Neural cell (in vitro differentiated cells): ENCODE measurements around the gene MYOM1. TPM values are rescaled to one million over a fixed set of nuclear protein-coding genes. Genes with fewer than 3 reads are reported as not detected.

Experiments used
- H2AFZ ChIP-seq: fragments of 200-600, 300-800 bp; sonication (generic), shearing (Covaris generic); 2 replicates; pipeline ENCODE4 v1.6.0; 2014; ENCODE audit warnings: low read depth, mild to moderate bottlenecking, antibody characterized with exemption, low read length, moderate library complexity
- H3F3A ChIP-seq: fragments of 200-600 bp; shearing (Covaris generic); 2 replicates; pipeline ENCODE4 v1.6.1; 2016; ENCODE audit warnings: mild to moderate bottlenecking, moderate library complexity, mixed read lengths, antibody characterized with exemption, low read length; ENCODE audit not compliant: insufficient read depth, poor library complexity, severe bottlenecking
- H3K27ac ChIP-seq: fragments of 200-600, 300-800 bp; sonication (generic), shearing (Covaris generic); 2 replicates; pipeline ENCODE4 v1.5.1; 2014; ENCODE audit warnings: mild to moderate bottlenecking, low read length, moderate library complexity
- H3K27me3 ChIP-seq: fragments of 300-800, 200-600 bp; sonication (generic), shearing (Covaris generic); 2 replicates; pipeline ENCODE4 v1.6.0; 2014; ENCODE audit warnings: mild to moderate bottlenecking, low read depth, low read length, moderate library complexity; ENCODE audit not compliant: insufficient read depth
- H3K36me3 ChIP-seq: fragments of 300-800, 200-600 bp; sonication (generic), shearing (Covaris generic); 2 replicates; pipeline ENCODE4 v1.5.1; 2014; ENCODE audit warnings: mild to moderate bottlenecking, antibody characterized with exemption, low read length, moderate library complexity; ENCODE audit not compliant: insufficient read depth
- H3K4me2 ChIP-seq: fragments of 300-800, 200-600 bp; sonication (generic), shearing (Covaris generic); 2 replicates; pipeline ENCODE4 v1.6.0; 2014; ENCODE audit warnings: mild to moderate bottlenecking, low read length
- H3K4me3 ChIP-seq: fragments of 300-800, 200-600 bp; sonication (generic), shearing (Covaris generic); 2 replicates; pipeline ENCODE4 v1.5.1; 2014; ENCODE audit warnings: mild to moderate bottlenecking, low read length, moderate library complexity
- H3K79me2 ChIP-seq: fragments of 200-600 bp; shearing (Covaris generic); replicated peaks from 2 replicates; pipeline ENCODE4 v1.6.0; 2014; ENCODE audit warnings: mild to moderate bottlenecking, low read length, moderate library complexity; ENCODE audit not compliant: insufficient read depth
- H3K9ac ChIP-seq: fragments of 300-800, 200-600 bp; sonication (generic), shearing (Covaris generic); 2 replicates; pipeline ENCODE4 v1.6.1; 2016; ENCODE audit warnings: mild to moderate bottlenecking, low read length, mixed read lengths
- H3K9me2 ChIP-seq: fragments of 200-600 bp; shearing (Covaris generic); 2 replicates; pipeline ENCODE4 v1.6.1; 2016; ENCODE audit warnings: mild to moderate bottlenecking, low read length, mixed read lengths; ENCODE audit not compliant: insufficient read depth
- H3K9me3 ChIP-seq: fragments of 200-600, 300-800 bp; sonication (generic), shearing (Covaris generic); 2 replicates; pipeline ENCODE4 v1.6.1; 2016; ENCODE audit warnings: mild to moderate bottlenecking, mixed run types, low read length, moderate library complexity, mixed read lengths
- H4K20me1 ChIP-seq: fragments of 200-600 bp; shearing (Covaris generic); 2 replicates; pipeline ENCODE4 v1.6.1; 2016; ENCODE audit warnings: mild to moderate bottlenecking, mixed run types; ENCODE audit not compliant: insufficient read depth
- EP300 ChIP-seq: fragments of 450-650 bp; conservative IDR thresholded peaks from 2 replicates; pipeline ENCODE4 v1.6.1; 2014; ENCODE audit warnings: antibody characterized with exemption, mild to moderate bottlenecking, moderate library complexity; ENCODE audit not compliant: poor library complexity, severe bottlenecking
- EZH2 ChIP-seq: fragments of 200-600, 300-800 bp; shearing (Covaris generic), sonication (generic); IDR thresholded peaks from 2 replicates; pipeline ENCODE4 v1.6.1; 2014; ENCODE audit warnings: antibody characterized with exemption, low read length, borderline replicate concordance, mild to moderate bottlenecking; ENCODE audit not compliant: insufficient read depth, poor library complexity, severe bottlenecking
- MXI1 ChIP-seq: fragments of 450-650 bp; conservative IDR thresholded peaks from 2 replicates; pipeline ENCODE4 v1.6.1; 2014; ENCODE audit warnings: antibody characterized with exemption, mild to moderate bottlenecking; ENCODE audit not compliant: poor library complexity, severe bottlenecking
- POLR2AphosphoS5 ChIP-seq: IDR thresholded peaks from 2 replicates; pipeline ENCODE4 v1.6.1; 2012
- RAD21 ChIP-seq: fragments of 450-650 bp; conservative IDR thresholded peaks from 2 replicates; pipeline ENCODE4 v1.6.1; 2014; ENCODE audit warnings: antibody characterized with exemption, mild to moderate bottlenecking, moderate library complexity
- SMC3 ChIP-seq: fragments of 450-650 bp; conservative IDR thresholded peaks from 2 replicates; pipeline ENCODE4 v1.6.1; 2014; ENCODE audit warnings: antibody characterized with exemption, mild to moderate bottlenecking, moderate library complexity; ENCODE audit not compliant: poor library complexity
- TAF1 ChIP-seq: IDR thresholded peaks from 2 replicates; pipeline ENCODE4 v1.6.1; 2012; ENCODE audit warnings: low read depth
- polyA plus RNA-seq: library from polyadenylated mRNA; depleted of rRNA; stranded (reverse); fragments of >200 nt; gene quantifications from 2 replicates; pipeline ENCODE4 v1.2.3, GENCODE V29; 2014
- TF ChIP-seq, protein P1 (sequence below): IDR thresholded peaks from 2 replicates; pipeline ENCODE4 v1.6.1; 2012; ENCODE audit warnings: borderline replicate concordance
- TF ChIP-seq, protein P2 (sequence below): fragments of 450-650 bp; IDR thresholded peaks from 2 replicates; pipeline ENCODE4 v1.5.1; 2014; ENCODE audit warnings: antibody characterized with exemption, mild to moderate bottlenecking, moderate library complexity; ENCODE audit not compliant: poor library complexity, severe bottlenecking

MYOM1 gene
- polyA plus RNA-seq, 1 donor from 2014 or later, result 1.7 TPM

DNA sequence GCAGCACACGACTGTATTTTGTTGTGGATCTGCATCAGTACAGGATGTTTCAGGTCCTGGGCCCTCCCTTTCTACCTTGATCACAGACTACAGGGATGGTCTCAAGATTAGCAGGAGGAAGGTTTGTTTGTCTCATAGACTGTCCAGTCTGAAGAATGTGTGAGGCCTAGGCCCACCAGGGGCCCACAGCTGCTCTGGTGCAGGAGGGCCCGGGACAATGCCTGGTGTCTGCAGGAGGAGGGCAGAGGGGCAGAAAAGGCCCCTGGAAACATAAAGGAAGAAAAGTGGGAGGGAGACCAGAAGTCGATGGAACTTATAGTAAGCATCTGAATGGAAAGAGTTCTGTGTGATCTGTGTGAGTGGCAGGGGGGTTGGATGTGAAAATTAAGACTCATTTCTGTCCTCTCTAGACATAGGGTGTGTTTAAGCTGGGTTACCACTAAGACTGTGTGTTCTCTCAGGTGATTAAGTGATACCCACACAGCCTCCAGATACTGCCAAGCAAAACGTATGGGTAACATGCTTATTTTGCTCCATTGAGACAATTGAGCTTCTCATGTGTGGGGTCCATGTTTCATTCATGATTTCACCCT lies 173.5 kb downstream of the MYOM1 start:
- no peak overlapping the region for H3K4me3 ChIP-seq
- no peaks in the 10 kb centered on the region for H3K36me3 ChIP-seq
- no peaks in the 10 kb centered on the region for H3K27me3 ChIP-seq
- no peak overlapping the region for H3K27ac ChIP-seq
- no peaks in the 10 kb centered on the region for H3K9me3 ChIP-seq
- H3K4me2 ChIP-seq, result no peak overlapping the region
- H3K9me2 ChIP-seq, result no peaks in the 10 kb centered on the region
- no peak overlapping the region for H3K9ac ChIP-seq
- TF ChIP-seq POLR2AphosphoS5 (no peak), MXI1 (no peak), RAD21 (no peak), SMC3 (no peak), EZH2 (no peak), TAF1 (no peak), EP300 (no peak)
- TF ChIP-seq, protein P1, sequence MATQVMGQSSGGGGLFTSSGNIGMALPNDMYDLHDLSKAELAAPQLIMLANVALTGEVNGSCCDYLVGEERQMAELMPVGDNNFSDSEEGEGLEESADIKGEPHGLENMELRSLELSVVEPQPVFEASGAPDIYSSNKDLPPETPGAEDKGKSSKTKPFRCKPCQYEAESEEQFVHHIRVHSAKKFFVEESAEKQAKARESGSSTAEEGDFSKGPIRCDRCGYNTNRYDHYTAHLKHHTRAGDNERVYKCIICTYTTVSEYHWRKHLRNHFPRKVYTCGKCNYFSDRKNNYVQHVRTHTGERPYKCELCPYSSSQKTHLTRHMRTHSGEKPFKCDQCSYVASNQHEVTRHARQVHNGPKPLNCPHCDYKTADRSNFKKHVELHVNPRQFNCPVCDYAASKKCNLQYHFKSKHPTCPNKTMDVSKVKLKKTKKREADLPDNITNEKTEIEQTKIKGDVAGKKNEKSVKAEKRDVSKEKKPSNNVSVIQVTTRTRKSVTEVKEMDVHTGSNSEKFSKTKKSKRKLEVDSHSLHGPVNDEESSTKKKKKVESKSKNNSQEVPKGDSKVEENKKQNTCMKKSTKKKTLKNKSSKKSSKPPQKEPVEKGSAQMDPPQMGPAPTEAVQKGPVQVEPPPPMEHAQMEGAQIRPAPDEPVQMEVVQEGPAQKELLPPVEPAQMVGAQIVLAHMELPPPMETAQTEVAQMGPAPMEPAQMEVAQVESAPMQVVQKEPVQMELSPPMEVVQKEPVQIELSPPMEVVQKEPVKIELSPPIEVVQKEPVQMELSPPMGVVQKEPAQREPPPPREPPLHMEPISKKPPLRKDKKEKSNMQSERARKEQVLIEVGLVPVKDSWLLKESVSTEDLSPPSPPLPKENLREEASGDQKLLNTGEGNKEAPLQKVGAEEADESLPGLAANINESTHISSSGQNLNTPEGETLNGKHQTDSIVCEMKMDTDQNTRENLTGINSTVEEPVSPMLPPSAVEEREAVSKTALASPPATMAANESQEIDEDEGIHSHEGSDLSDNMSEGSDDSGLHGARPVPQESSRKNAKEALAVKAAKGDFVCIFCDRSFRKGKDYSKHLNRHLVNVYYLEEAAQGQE, result no peak
- TF ChIP-seq, protein P2, sequence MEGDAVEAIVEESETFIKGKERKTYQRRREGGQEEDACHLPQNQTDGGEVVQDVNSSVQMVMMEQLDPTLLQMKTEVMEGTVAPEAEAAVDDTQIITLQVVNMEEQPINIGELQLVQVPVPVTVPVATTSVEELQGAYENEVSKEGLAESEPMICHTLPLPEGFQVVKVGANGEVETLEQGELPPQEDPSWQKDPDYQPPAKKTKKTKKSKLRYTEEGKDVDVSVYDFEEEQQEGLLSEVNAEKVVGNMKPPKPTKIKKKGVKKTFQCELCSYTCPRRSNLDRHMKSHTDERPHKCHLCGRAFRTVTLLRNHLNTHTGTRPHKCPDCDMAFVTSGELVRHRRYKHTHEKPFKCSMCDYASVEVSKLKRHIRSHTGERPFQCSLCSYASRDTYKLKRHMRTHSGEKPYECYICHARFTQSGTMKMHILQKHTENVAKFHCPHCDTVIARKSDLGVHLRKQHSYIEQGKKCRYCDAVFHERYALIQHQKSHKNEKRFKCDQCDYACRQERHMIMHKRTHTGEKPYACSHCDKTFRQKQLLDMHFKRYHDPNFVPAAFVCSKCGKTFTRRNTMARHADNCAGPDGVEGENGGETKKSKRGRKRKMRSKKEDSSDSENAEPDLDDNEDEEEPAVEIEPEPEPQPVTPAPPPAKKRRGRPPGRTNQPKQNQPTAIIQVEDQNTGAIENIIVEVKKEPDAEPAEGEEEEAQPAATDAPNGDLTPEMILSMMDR, result no peak
- H2AFZ ChIP-seq, result no peak overlapping the region
- no peaks in the 10 kb centered on the region for H3F3A ChIP-seq
- H4K20me1 ChIP-seq, result no peaks in the 10 kb centered on the region
- H3K79me2 ChIP-seq, result no peaks in the 10 kb centered on the region

DNA sequence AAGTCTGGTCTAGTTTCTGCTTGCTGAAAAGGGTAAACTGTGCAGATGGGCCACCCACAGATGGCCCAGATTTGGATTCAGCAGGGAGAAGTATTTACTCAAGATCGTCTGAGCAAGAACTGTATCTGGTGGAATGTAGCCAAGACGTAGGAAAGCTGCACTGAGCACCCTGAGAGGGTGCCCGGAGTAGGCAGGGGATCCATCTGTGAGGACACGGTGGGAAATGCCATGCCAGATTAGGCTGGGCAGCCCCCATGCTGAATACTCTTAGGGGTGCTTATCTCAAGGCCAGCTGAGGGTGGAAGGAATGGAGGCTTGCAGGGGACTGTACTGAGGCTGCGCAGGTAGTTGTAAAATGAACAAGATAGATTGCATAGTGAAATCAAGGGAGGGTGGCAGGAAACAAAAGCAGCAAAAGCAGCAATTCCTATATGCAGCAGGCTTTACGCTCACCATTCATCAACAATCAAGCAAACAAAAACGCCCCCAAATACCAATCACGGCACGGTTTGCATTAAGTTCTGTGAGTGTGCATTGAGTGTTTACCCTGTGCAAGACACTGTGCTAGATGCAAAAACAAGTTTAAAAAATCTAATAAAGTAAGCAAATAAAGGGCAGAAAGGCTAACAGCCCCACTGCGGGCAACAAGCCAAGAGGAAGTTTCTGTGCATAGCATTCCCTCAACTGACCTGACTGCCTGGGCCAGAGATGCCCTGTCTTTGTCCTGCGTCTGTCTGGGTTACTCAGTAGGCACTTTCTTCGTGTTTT lies 174.7 kb downstream of the MYOM1 start:
- Histone ChIP-seq H3K9me3 (no peaks in the 10 kb centered on the region), H3K79me2 (no peaks in the 10 kb centered on the region), H3K9me2 (no peaks in the 10 kb centered on the region), H3K4me2 (no peak overlapping the region), H4K20me1 (no peaks in the 10 kb centered on the region), H3F3A (no peaks in the 10 kb centered on the region), H3K36me3 (no peaks in the 10 kb centered on the region), H3K9ac (no peak overlapping the region), H2AFZ (no peak overlapping the region), H3K4me3 (no peak overlapping the region), H3K27me3 (no peaks in the 10 kb centered on the region), H3K27ac (no peak overlapping the region)
- no peak for TF ChIP-seq RAD21
